ENCODE results near the gene CCDC102A. TPM values are rescaled to one million over a fixed set of nuclear protein-coding genes. Genes with fewer than 3 reads are reported as not detected.

The CCDC102A gene
- 11.9 and 12.4 TPM in 2 replicates for total RNA-seq

DNA sequence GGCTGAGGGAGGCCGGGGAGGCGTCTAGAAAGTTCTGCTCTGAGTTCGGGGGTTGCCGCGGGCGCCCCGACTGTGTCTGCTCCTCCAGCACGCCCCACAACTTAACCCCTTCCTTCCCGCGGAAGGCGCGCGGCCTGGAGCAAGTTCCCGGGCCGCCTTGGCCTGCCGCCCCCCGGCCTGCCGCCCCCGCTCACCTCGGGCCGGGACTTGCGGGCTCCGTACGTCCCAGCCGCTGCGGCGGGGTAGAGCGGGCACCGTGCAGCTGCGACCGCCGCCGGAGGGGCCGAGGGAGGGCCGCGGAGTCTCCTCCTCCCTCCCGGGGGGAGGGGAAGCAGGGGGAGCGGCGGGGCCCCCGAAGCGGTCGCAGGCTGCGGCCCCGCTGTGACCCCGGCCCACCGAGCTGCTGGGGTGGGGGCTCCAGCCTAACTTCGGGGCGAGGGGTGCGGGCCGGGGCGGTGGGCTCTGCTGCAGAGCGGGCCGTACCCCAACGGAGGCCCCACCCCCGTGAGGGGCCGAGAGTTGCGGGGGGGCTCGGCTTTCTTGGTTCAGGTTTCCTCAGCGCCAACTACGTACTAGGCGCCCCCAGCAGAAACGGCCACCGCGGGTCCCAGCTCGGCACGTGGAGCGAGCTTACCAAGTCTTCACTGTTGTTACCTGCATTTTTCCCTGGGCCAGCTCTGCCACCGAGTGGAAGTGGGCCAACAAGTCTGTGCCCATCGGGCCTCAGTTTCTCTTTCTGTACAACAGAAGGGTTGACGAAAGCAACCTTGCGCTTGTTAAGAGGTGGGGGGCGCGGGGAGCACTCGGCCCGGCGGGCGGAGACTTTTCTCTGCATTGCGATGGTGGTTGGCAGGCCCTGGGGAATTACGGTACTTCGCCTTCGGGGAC lies at the start of gene CCDC102A:
Gene CCDC102A, minus strand, starts transcription at position 266 of the 888 bp plus-strand sequence. CDS start 7,394 bp downstream, outside the sequence.

DNA sequence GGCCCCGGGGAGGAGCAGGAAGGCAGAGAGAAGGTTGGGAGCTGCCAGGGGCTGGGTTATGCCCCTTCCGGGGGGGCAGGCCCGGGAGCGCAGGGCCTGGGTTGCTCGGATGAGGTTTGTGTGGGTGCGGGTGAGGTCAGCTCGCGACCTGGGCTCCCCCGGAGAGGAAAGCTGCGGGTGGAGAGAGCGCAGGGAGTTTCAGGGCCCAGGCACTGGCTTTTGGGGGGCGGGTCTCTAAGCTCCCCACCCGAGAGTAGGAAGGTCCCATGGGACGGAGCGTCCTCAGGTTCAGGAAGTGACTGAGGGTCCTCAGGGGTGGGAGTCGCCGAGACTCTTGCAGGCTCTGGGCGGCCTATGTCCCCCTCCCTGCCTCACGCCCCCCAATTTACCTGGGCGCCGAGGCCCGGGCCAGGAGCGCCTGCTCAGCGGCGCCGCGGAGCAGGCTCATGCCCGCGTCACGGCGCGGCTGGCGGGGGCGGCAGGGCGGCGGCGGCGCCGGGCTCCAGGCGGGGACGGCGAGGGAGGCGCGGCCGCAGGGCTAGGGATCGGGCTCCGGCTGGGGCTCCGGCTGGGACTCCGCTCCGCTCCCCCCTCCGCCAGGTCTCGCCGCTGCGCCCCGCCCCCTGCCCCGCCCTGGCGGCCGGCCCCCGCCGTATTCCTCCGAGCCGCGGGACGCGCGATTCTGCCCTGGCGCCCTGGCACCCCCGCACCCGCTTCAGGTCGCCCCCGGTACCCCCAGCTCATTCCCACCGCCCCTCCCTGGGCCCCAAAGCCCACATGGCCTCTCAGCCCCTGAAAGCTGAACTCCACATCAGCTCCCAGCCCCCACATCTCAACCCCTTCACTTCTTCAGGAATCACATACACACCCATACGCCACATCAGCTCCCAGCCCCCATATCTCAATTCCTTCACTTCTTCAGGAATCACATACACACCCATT lies 50.2 kb downstream of the CCDC102A start, which contains the start of gene DOK4:
Gene DOK4, minus strand, starts transcription at position 578 of the 942 bp plus-strand sequence. CDS start 6,986 bp downstream, outside the sequence.

DNA sequence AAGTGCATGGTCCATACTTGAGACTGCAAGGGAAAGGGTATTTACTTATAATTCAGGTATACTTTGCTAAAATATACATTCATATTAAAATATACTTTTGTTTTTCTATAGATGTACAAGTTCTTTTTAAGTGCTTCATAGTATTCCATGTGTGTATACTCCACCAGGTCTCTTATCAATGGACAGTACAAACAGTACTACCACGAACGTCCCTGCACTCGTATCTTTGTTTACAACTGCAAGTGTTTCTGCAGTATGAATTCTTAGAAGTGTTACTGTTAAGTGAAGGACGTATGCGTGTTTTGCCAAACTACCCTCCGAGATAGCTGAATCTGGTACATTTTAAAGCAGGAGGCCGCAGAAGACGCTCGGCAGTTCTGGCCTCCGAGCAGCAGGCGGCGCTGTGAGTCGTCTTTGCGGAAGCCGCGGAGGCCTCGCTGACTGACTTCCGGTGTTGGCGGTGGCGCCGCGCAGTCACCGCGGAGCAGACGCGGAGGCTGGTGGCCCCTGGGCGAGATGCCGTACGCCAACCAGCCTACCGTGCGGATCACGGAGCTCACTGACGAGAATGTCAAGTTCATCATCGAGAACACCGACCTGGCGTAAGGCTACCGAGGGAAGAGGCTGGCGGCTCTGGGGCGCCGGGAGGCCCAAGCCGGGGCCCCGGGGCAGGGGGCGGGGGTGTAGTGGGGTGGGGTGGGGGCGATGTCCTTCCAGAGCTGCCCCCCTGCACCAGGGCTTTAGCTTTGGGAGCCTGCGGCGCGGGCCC lies 74.0 kb downstream of the CCDC102A start, which contains the start of gene POLR2C:
Gene POLR2C, plus strand, starts transcription at position 471 of the 769 bp plus-strand sequence. Its CDS starts 46 bp downstream, at position 517.

Other genes starting within 250 kb of the CCDC102A start
- gene CCL22, start 177.8 kb downstream of the CCDC102A start, total RNA-seq, result not detected in 2 replicates
- gene CX3CL1, start 164.1 kb downstream of the CCDC102A start, total RNA-seq, result 7.5 and 7.7 TPM in 2 replicates
- gene CCL17, start 131.8 kb downstream of the CCDC102A start, total RNA-seq, result not detected in 2 replicates
- gene CIAPIN1, start 89.2 kb downstream of the CCDC102A start, total RNA-seq, result 43.6 and 45.6 TPM in 2 replicates
- 42.1 and 45.6 TPM in 2 replicates for gene COQ9, start 89.1 kb downstream of the CCDC102A start, total RNA-seq
- gene POLR2C, start 73.9 kb downstream of the CCDC102A start, total RNA-seq, result 95.4 and 107 TPM in 2 replicates
- gene DOK4, start 50.1 kb downstream of the CCDC102A start, total RNA-seq, result 41.1 and 42.9 TPM in 2 replicates
- not detected in 2 replicates for gene ADGRG5, start 6.1 kb upstream of the CCDC102A start, total RNA-seq
- gene ADGRG1, start 92.1 kb upstream of the CCDC102A start, total RNA-seq, result 5.2 and 9.0 TPM in 2 replicates
- not detected in 2 replicates for gene ADGRG3, start 131.7 kb upstream of the CCDC102A start, total RNA-seq
- not detected in 2 replicates for gene DRC7, start 158.2 kb upstream of the CCDC102A start, total RNA-seq
- 19.6 and 25.0 TPM in 2 replicates for gene KATNB1, start 199.2 kb upstream of the CCDC102A start, total RNA-seq

All from aortic smooth muscle cell (primary cell).